Adrenal gland (tissue), 5 donors: ENCODE data around the gene TRAF7.

Source experiments
- POLR2A ChIP-seq, 2 donors: fragments of 450-650 bp; IDR thresholded peaks; one replicate each; pipeline ENCODE4 v1.6.1; 2017; ENCODE audit warnings: antibody characterized with exemption in 2 of 2, mild to moderate bottlenecking in 2 of 2, moderate library complexity in 1 of 2
- TF ChIP-seq, protein P1 (sequence below), 6 experiments: fragments of 450-650 bp in 4 of 6; fragments of 200-600 bp in 2 of 6; sonication (generic) in 1 of 6; IDR thresholded peaks; 1 replicate in 5 of 6; 2 replicates in 1 of 6; pipeline versions ENCODE4 v1.5.1 to v1.8.0; 2016 to 2021; ENCODE audit warnings: antibody characterized with exemption in 6 of 6, mild to moderate bottlenecking in 2 of 6, moderate library complexity in 1 of 6
- donor health status: DM: no; HTN: no; CAD: no.

GRCh38 chr16:2184962-2185361 lies 29.4 kb downstream of the TRAF7 start:
- no peak for TF ChIP-seq POLR2A (IDR thresholded peaks at IDR 0.05)
- TF ChIP-seq, protein P1, sequence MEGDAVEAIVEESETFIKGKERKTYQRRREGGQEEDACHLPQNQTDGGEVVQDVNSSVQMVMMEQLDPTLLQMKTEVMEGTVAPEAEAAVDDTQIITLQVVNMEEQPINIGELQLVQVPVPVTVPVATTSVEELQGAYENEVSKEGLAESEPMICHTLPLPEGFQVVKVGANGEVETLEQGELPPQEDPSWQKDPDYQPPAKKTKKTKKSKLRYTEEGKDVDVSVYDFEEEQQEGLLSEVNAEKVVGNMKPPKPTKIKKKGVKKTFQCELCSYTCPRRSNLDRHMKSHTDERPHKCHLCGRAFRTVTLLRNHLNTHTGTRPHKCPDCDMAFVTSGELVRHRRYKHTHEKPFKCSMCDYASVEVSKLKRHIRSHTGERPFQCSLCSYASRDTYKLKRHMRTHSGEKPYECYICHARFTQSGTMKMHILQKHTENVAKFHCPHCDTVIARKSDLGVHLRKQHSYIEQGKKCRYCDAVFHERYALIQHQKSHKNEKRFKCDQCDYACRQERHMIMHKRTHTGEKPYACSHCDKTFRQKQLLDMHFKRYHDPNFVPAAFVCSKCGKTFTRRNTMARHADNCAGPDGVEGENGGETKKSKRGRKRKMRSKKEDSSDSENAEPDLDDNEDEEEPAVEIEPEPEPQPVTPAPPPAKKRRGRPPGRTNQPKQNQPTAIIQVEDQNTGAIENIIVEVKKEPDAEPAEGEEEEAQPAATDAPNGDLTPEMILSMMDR (IDR thresholded peaks at IDR 0.05), result no peak
